HepG2 (cell line): ENCODE results near the gene IRGQ. TPM values are rescaled to one million over a fixed set of nuclear protein-coding genes. Genes with fewer than 3 reads are reported as not detected.

ENCODE experiments used
- ATF5 ChIP-seq: sonication (generic); formaldehyde crosslinking; IDR thresholded peaks from 2 replicates; pipeline ENCODE4 v1.4.0; 2020; ENCODE audit warnings: mild to moderate bottlenecking, low read depth, missing genetic modification reagents
- KAT8 ChIP-seq: IDR thresholded peaks from 2 replicates; pipeline ENCODE4 v1.6.1; 2016; ENCODE audit warnings: missing genetic modification reagents, missing compliant biosample characterization
- KDM4B ChIP-seq: sonication (generic); formaldehyde crosslinking; IDR thresholded peaks from 2 replicates; pipeline ENCODE4 v1.4.0; 2020; ENCODE audit warnings: missing genetic modification reagents
- LCORL ChIP-seq, 2 experiments: fragments of 450-650 bp in 1 of 2; sonication (generic) in 1 of 2; formaldehyde crosslinking in 1 of 2; IDR thresholded peaks; 2 replicates each; pipeline versions ENCODE4 v1.5.0 to v1.6.1; 2017 to 2020; ENCODE audit warnings: antibody characterized with exemption in 1 of 2, missing genetic modification reagents in 1 of 2
- RARA ChIP-seq: IDR thresholded peaks from 2 replicates; pipeline ENCODE4 v1.6.1; 2016; ENCODE audit warnings: missing genetic modification reagents, missing compliant biosample characterization
- TCF12 ChIP-seq, 2 experiments: fragments of 450-650 bp in 1 of 2; sonication (generic) in 1 of 2; formaldehyde crosslinking in 1 of 2; IDR thresholded peaks; 2 replicates each; pipeline versions ENCODE4 v1.6.1 to v1.8.0; 2017 to 2022; ENCODE audit warnings: antibody characterized with exemption in 1 of 2, mild to moderate bottlenecking in 1 of 2, missing genetic modification reagents in 1 of 2, moderate library complexity in 1 of 2
- ZBTB21 ChIP-seq: sonication (generic); formaldehyde crosslinking; IDR thresholded peaks from 2 replicates; pipeline ENCODE4 v1.4.0; 2020; ENCODE audit warnings: missing genetic modification reagents
- ZBTB3 ChIP-seq: sonication (generic); formaldehyde crosslinking; IDR thresholded peaks from 2 replicates; pipeline ENCODE4 v1.4.0; 2020; ENCODE audit warnings: low read depth, mild to moderate bottlenecking, moderate library complexity, missing genetic modification reagents, borderline replicate concordance
- ZNF501 ChIP-seq: sonication (generic); formaldehyde crosslinking; IDR thresholded peaks from 2 replicates; pipeline ENCODE4 v1.5.1; 2020; ENCODE audit warnings: mild to moderate bottlenecking, moderate library complexity, missing genetic modification reagents
- ZNF570 ChIP-seq: sonication (generic); formaldehyde crosslinking; IDR thresholded peaks from 2 replicates; pipeline ENCODE4 v1.4.0; 2020; ENCODE audit warnings: mild to moderate bottlenecking, missing genetic modification reagents, borderline replicate concordance
- ZNF878 ChIP-seq: sonication (generic); formaldehyde crosslinking; IDR thresholded peaks from 2 replicates; pipeline ENCODE4 v1.8.1; 2023; ENCODE audit warnings: mild to moderate bottlenecking, missing genetic modification reagents, moderate library complexity
- polyA plus RNA-seq, 8 experiments: library from polyadenylated mRNA; depleted of rRNA in 3 of 8; stranded (reverse) in 7 of 8; unstranded in 1 of 8; fragments of >200 nt; fragmentation: Illumina TruSeq in 4 of 8; extraction: Trizol in 4 of 8; gene quantifications; 2 replicates each; pipeline versions ENCODE4 v1.2.1 to v1.2.3, GENCODE V29; 2011 to 2016; ENCODE audit warnings: low read depth in 4 of 8, missing spikeins in 1 of 8, mixed read lengths in 1 of 8; ENCODE audit not compliant: insufficient read depth in 1 of 8
- total RNA-seq, 5 experiments: library from RNA; depleted of rRNA; stranded (reverse); fragments of >200 nt; fragmentation: Illumina TruSeq; extraction: Trizol; gene quantifications; 2 replicates each; pipeline ENCODE4 v1.2.3, GENCODE V29; 2016; ENCODE audit warnings: low read depth in 1 of 5
- TF ChIP-seq, protein P1 (sequence below), 2 experiments: sonication (generic) in 1 of 2; formaldehyde crosslinking in 1 of 2; IDR thresholded peaks; 2 replicates each; pipeline versions ENCODE4 v1.4.0 to v1.6.1; 2018 to 2020; ENCODE audit warnings: missing genetic modification reagents in 2 of 2, borderline replicate concordance in 1 of 2, low read depth in 1 of 2, mild to moderate bottlenecking in 1 of 2, missing biosample characterization in 1 of 2
- TF ChIP-seq, protein P2 (sequence below): sonication (generic); formaldehyde crosslinking; IDR thresholded peaks from 2 replicates; pipeline ENCODE4 v1.5.1; 2020; ENCODE audit warnings: mild to moderate bottlenecking, moderate library complexity, missing genetic modification reagents

IRGQ gene
- total and polyA plus RNA-seq, 2 of the 13 experiments (the other 11 are each of a cell fraction or from before 2014, with no cell fraction given) = 11.6 to 12.4 TPM

- TF ChIP-seq ZBTB3 = peak; percentile 94
- TF ChIP-seq KDM4B (CRISPR knock-in tag) = peak; percentile 66; the same call in 1 of the 2 replicates
- TF ChIP-seq RARA (CRISPR knock-in tag) = peak; percentile 36; the same call in 1 of the 2 replicates
- TF ChIP-seq ATF5 = no peak
- no peak for TF ChIP-seq ZBTB21 (CRISPR knock-in tag)
- no peak for TF ChIP-seq ZNF570 (CRISPR knock-in tag)
- TF ChIP-seq, protein P1, sequence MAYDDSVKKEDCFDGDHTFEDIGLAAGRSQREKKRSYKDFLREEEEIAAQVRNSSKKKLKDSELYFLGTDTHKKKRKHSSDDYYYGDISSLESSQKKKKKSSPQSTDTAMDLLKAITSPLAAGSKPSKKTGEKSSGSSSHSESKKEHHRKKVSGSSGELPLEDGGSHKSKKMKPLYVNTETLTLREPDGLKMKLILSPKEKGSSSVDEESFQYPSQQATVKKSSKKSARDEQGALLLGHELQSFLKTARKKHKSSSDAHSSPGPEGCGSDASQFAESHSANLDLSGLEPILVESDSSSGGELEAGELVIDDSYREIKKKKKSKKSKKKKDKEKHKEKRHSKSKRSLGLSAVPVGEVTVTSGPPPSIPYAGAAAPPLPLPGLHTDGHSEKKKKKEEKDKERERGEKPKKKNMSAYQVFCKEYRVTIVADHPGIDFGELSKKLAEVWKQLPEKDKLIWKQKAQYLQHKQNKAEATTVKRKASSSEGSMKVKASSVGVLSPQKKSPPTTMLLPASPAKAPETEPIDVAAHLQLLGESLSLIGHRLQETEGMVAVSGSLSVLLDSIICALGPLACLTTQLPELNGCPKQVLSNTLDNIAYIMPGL (CRISPR knock-in tag; IDR thresholded peaks at IDR 0.05; ENCODE audit: borderline replicate concordance in 1 of 2, low read depth in 1 of 2) = peak; percentile 55 to 71; a peak in 2 of 4 replicates
- no peak for TF ChIP-seq TCF12 (IDR thresholded peaks at IDR 0.05)
- TF ChIP-seq TCF12 (CRISPR knock-in tag; IDR thresholded peaks at IDR 0.05) = no peak
- 0 out of 2 replicates have a peak, but pooled peaks have one; percentile 22 for TF ChIP-seq LCORL (IDR thresholded peaks at IDR 0.05)
- peak; percentile 16; the same call in 1 of the 2 replicates for TF ChIP-seq LCORL (CRISPR knock-in tag; IDR thresholded peaks at IDR 0.05)
- TF ChIP-seq, protein P2, sequence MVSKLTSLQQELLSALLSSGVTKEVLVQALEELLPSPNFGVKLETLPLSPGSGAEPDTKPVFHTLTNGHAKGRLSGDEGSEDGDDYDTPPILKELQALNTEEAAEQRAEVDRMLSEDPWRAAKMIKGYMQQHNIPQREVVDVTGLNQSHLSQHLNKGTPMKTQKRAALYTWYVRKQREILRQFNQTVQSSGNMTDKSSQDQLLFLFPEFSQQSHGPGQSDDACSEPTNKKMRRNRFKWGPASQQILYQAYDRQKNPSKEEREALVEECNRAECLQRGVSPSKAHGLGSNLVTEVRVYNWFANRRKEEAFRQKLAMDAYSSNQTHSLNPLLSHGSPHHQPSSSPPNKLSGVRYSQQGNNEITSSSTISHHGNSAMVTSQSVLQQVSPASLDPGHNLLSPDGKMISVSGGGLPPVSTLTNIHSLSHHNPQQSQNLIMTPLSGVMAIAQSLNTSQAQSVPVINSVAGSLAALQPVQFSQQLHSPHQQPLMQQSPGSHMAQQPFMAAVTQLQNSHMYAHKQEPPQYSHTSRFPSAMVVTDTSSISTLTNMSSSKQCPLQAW (CRISPR knock-in tag) = peak; percentile 94
- TF ChIP-seq ZNF878 (CRISPR knock-in tag) = no peak
- TF ChIP-seq ZNF501 = peak; percentile 94
- TF ChIP-seq KAT8 = peak; percentile 98
Measured at GRCh38 chr19:43595999-43596841, at the start of gene IRGQ, which contains the start of gene ZNF576 (continued).
